Brain microvascular endothelial cell (primary cell): ENCODE data around the gene MICAL2.

Source experiments
- DNase-seq: peaks from one replicate; pipeline ENCODE4 v3.0.0-alpha.2; 2020
- H3K27ac ChIP-seq: fragments of 250-450 bp; sonication (Bioruptor Pico); 2 replicates; pipeline ENCODE4 v1.5.1; 2020; ENCODE audit warnings: mild to moderate bottlenecking, moderate library complexity
- H3K27me3 ChIP-seq: fragments of 250-450 bp; sonication (Bioruptor Pico); replicated peaks from 2 replicates; pipeline ENCODE4 v1.5.1; 2020; ENCODE audit warnings: mild to moderate bottlenecking
- H3K36me3 ChIP-seq: fragments of 250-450 bp; sonication (Bioruptor Pico); replicated peaks from 2 replicates; pipeline ENCODE4 v1.5.1; 2020; ENCODE audit warnings: mild to moderate bottlenecking
- H3K4me3 ChIP-seq: 2 replicates; pipeline ENCODE4 v1.5.1; 2011; ENCODE audit warnings: low read depth, mild to moderate bottlenecking, control low read depth, low read length, moderate library complexity
- in situ Hi-C: cut with HindIII; loops from 2 replicates; pipeline ENCODE4 v1.10.0; 2017; ENCODE audit warnings: low sequenced_read_pairs, low pct_ligation_motif_present
- TF ChIP-seq, protein P1 (sequence below): IDR thresholded peaks from 2 replicates; pipeline ENCODE4 v1.5.1; 2011; ENCODE audit warnings: low read depth, mild to moderate bottlenecking, moderate library complexity, low read length, control low read depth, inconsistent platforms; ENCODE audit errors: missing control alignments

MICAL2 gene

DNA sequence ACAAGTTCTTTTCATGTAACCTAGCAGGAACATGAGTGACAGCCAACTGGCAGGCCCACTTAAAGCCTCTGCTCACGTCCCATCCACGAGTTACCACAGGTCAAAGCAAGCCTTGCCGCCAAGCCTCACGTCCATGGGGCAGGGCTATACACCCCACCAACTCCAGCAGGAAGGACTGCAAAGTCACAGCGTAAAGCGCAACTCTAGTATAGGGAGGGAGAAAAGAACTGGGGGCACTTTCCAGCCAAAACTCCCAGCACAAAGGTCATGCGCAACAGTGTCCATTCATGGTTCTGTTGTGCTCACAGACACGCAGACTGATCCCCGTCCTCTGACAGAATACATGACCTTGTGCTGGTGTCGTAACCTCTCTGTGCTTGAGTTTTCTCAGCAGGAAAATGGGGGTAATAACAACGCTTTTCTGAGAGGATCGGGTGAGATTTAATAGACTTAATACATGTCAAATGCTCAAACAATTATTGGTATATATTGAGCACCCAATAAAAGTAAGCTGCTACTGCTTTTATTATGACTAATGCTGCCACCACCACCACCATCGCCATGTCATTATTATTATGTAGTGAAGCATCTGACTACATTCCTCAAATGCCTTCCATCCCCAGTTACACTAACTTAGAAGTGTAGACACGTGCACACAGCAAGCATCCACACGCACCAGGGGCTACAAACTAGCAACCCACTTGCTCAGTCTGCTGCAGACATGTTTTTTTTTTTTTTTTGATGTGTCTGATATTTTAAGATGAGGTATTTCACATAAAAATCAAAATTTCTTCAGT lies 162.6 kb downstream of the MICAL2 start:
- no peaks in the 10 kb centered on the region for H3K27me3 ChIP-seq
- TF ChIP-seq, protein P1, sequence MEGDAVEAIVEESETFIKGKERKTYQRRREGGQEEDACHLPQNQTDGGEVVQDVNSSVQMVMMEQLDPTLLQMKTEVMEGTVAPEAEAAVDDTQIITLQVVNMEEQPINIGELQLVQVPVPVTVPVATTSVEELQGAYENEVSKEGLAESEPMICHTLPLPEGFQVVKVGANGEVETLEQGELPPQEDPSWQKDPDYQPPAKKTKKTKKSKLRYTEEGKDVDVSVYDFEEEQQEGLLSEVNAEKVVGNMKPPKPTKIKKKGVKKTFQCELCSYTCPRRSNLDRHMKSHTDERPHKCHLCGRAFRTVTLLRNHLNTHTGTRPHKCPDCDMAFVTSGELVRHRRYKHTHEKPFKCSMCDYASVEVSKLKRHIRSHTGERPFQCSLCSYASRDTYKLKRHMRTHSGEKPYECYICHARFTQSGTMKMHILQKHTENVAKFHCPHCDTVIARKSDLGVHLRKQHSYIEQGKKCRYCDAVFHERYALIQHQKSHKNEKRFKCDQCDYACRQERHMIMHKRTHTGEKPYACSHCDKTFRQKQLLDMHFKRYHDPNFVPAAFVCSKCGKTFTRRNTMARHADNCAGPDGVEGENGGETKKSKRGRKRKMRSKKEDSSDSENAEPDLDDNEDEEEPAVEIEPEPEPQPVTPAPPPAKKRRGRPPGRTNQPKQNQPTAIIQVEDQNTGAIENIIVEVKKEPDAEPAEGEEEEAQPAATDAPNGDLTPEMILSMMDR, result no peak
- H3K36me3 ChIP-seq, result no peaks in the 10 kb centered on the region
- in situ Hi-C loops, result no loop called here
- no peak overlapping the region for H3K27ac ChIP-seq
- peak; percentile 73 for DNase-seq
- H3K4me3 ChIP-seq, result no peak overlapping the region

DNA sequence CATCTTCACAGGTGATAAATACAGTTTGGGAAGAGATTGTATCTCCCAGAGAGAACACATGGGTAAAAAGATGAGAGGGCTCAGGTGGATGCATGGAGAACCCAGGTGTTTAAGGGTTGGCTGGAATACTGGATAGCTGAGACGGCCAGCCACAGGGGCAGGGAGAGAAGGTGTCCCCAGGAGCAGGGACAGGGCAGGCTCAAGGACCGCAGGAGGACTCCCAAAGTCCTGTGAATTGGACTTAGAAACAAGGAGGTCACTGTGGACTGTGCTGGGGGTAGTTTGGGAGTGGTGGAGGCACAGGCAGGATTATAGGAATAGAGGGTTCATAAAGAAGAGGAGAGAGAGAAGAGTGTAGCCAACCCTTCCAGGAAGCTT lies 163.2 kb downstream of the MICAL2 start:
- H3K36me3 ChIP-seq, result no peaks in the 10 kb centered on the region
- H3K4me3 ChIP-seq, result no peak overlapping the region
- no peak overlapping the region for H3K27ac ChIP-seq
- TF ChIP-seq, protein P1, result no peak
- no peaks in the 10 kb centered on the region for H3K27me3 ChIP-seq
- in situ Hi-C loops, result no loop called here
- DNase-seq, result no peak

DNA sequence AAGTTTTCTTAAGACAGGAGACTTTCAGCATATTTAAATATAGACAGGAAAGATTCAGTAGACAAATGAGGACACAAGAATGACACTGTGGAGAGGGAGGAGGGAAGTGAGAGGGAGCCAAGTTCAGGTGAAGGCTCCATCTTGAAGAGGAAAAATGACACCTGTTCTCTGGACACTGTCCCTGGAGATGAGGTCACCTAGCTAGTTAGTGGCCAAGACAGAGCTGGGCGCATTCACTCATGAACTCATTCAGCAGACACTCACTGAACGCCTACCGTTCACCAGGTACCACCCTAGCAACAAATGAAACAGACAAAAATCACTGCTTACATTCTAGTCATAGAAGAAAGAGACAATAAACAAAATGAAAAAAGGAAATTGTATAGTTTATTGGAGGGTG lies 163.7 kb downstream of the MICAL2 start:
- Histone ChIP-seq H3K27me3 (no peaks in the 10 kb centered on the region), H3K4me3 (no peak overlapping the region), H3K27ac (no peak overlapping the region), H3K36me3 (no peaks in the 10 kb centered on the region)
- in situ Hi-C loops, result no loop called here
- DNase-seq, result no peak
- TF ChIP-seq, protein P1, result no peak

DNA sequence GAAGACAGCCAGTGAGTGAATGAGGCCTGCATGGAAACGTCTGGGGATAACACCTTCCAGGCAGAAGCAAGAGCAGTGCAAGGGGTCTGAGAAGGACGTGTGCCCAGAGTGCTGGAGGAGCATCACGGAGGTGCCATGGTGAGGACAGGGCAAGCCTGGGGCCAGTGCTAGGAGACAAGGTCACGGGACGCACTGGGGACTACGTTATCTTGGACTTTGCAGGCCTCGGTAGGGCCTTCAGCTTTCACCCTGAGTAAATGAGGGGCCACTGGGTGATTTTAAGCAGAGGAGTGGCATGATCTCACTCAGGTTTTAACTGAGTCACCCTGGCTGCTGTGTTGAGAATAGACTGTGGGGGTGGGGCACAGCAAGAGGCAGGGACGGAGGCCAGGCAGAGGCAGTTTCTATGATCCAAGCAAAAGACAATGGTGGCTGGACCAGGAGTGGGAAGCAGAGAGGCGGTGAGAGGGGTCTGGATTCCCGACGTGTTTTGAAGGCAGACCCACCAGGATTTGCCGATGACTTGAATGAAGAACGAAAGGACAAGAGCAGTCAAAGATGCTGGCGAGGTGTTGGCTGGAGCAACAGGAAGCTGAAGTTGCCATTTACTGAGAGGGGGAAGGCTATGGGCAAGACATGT lies 164.3 kb downstream of the MICAL2 start:
- Histone ChIP-seq H3K36me3 (no peaks in the 10 kb centered on the region), H3K27ac (no peak overlapping the region), H3K4me3 (no peak overlapping the region), H3K27me3 (no peaks in the 10 kb centered on the region)
- peak; percentile 67 for DNase-seq
- in situ Hi-C loops, result no loop called here
- TF ChIP-seq, protein P1, result no peak

DNA sequence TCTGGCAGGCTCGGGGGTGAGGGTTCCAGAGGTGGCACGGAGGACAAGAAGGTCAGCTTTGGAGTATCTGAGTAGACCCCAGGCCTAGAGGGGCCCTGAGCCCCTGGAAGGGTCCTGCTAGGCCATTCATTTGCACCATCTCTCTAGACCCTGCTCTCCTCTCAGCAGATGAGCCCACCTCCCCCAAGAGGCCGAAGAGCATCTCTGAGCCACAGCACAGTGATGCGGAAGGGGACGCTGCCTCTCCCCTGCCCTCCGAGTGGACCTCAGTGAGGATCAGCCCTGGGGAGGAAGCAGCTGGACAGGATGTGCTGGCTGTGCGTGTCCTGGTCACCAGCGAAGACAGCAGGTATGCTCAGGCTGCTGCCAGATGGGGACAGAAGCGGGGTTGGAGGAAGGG lies 165.4 kb downstream of the MICAL2 start:
- DNase-seq, result no peak
- H3K27me3 ChIP-seq, result no peaks in the 10 kb centered on the region
- no peak overlapping the region for H3K4me3 ChIP-seq
- in situ Hi-C loops, result no loop called here
- no peak overlapping the region for H3K27ac ChIP-seq
- TF ChIP-seq, protein P1, result no peak
- H3K36me3 ChIP-seq, result no peaks in the 10 kb centered on the region
